ENCODE measurements around the gene LTF. TPM values are rescaled to one million over a fixed set of nuclear protein-coding genes. Genes with fewer than 3 reads are reported as not detected.
A peak's percentile ranks its signal among the peaks of the same experiment; 100 is the strongest.

Gene LTF
- total RNA-seq, 1 donor = 0.72 TPM

- Histone ChIP-seq H3K4me3 (ENCODE audit: insufficient read depth, low read length) (no peak overlapping the region), H3K27me3 (ENCODE audit: insufficient read depth, low read length) (peaks cover 49% of the 10 kb centered on the region)
- peak; percentile 72 for DNase-seq (ENCODE audit: insufficient read length, low spot score, missing footprints)
Observed at GRCh38 chr3:46462111-46462510, 2.6 kb downstream of the LTF start.

DNA sequence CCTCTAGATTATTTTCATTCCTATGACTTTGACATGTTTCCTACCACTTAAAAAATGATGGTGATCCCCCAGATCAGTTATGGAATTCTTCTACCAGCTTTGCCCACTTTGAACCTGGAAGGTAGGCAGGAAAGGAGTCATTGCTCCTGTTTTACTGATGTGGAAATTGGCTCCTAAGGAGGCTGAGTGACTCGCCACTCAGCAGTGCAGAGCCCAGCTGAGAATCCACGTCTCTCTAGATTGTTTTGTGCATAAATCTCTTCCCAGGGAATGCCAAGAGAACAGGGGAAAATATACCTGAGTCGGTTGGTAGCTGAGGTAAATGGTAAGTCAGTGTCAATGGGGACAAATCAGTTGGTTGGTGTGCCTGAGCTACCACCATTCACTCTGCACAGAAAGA lies 4.7 kb downstream of the LTF start:
- Histone ChIP-seq H3K4me2 (ENCODE audit: insufficient read depth, low read length) (no peak overlapping the region), H3K27me3 (ENCODE audit: insufficient read depth, low read length) (peaks cover 33% of the 10 kb centered on the region), H3K4me1 (ENCODE audit: insufficient read depth, low read length) (no peaks in the 10 kb centered on the region), H3K79me2 (ENCODE audit: insufficient read depth, low read length) (no peaks in the 10 kb centered on the region), H3K9me3 (ENCODE audit: low read depth, low read length) (no peaks in the 10 kb centered on the region), H2AFZ (ENCODE audit: low read length) (no peak overlapping the region), H4K20me1 (ENCODE audit: insufficient read depth, low read length) (no peaks in the 10 kb centered on the region), H3K27ac (ENCODE audit: low read depth, low read length) (no peak overlapping the region), H3K36me3 (ENCODE audit: insufficient read depth, low read length) (no peaks in the 10 kb centered on the region), H3K4me3 (ENCODE audit: insufficient read depth, low read length) (no peak overlapping the region)
- TF ChIP-seq, protein P1, sequence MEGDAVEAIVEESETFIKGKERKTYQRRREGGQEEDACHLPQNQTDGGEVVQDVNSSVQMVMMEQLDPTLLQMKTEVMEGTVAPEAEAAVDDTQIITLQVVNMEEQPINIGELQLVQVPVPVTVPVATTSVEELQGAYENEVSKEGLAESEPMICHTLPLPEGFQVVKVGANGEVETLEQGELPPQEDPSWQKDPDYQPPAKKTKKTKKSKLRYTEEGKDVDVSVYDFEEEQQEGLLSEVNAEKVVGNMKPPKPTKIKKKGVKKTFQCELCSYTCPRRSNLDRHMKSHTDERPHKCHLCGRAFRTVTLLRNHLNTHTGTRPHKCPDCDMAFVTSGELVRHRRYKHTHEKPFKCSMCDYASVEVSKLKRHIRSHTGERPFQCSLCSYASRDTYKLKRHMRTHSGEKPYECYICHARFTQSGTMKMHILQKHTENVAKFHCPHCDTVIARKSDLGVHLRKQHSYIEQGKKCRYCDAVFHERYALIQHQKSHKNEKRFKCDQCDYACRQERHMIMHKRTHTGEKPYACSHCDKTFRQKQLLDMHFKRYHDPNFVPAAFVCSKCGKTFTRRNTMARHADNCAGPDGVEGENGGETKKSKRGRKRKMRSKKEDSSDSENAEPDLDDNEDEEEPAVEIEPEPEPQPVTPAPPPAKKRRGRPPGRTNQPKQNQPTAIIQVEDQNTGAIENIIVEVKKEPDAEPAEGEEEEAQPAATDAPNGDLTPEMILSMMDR (IDR thresholded peaks at IDR 0.05; ENCODE audit: extremely low read depth, low read depth, low read length) = no peak
- DNase-seq (ENCODE audit: insufficient read length, low spot score, missing footprints) = no peak

More at GRCh38 chr3:46462111-46462510, 2.6 kb downstream of the LTF start:
- Histone ChIP-seq H4K20me1 (ENCODE audit: insufficient read depth, low read length) (no peaks in the 10 kb centered on the region), H3K79me2 (ENCODE audit: insufficient read depth, low read length) (no peaks in the 10 kb centered on the region), H3K4me1 (ENCODE audit: insufficient read depth, low read length) (no peaks in the 10 kb centered on the region), H3K36me3 (ENCODE audit: insufficient read depth, low read length) (no peaks in the 10 kb centered on the region), H2AFZ (ENCODE audit: low read length) (no peak overlapping the region), H3K9me3 (ENCODE audit: low read depth, low read length) (no peaks in the 10 kb centered on the region), H3K4me2 (ENCODE audit: insufficient read depth, low read length) (no peak overlapping the region), H3K27ac (ENCODE audit: low read depth, low read length) (no peak overlapping the region)
- TF ChIP-seq, protein P1 (IDR thresholded peaks at IDR 0.05; ENCODE audit: extremely low read depth, low read depth, low read length) = peak; percentile 33

- Histone ChIP-seq H4K20me1 (ENCODE audit: insufficient read depth, low read length) (no peaks in the 10 kb centered on the region), H3K9me3 (ENCODE audit: low read depth, low read length) (no peaks in the 10 kb centered on the region), H3K36me3 (ENCODE audit: insufficient read depth, low read length) (no peaks in the 10 kb centered on the region), H3K4me2 (ENCODE audit: insufficient read depth, low read length) (no peak overlapping the region), H3K4me3 (ENCODE audit: insufficient read depth, low read length) (no peak overlapping the region), H3K27me3 (ENCODE audit: insufficient read depth, low read length) (peaks cover 32% of the 10 kb centered on the region), H3K4me1 (ENCODE audit: insufficient read depth, low read length) (no peaks in the 10 kb centered on the region), H2AFZ (ENCODE audit: low read length) (no peak overlapping the region), H3K79me2 (ENCODE audit: insufficient read depth, low read length) (no peaks in the 10 kb centered on the region), H3K27ac (ENCODE audit: low read depth, low read length) (no peak overlapping the region)
- TF ChIP-seq, protein P1 (IDR thresholded peaks at IDR 0.05; ENCODE audit: extremely low read depth, low read depth, low read length) = no peak
- DNase-seq (ENCODE audit: insufficient read length, low spot score, missing footprints) = no peak
Observed at GRCh38 chr3:46456118-46456517, 8.6 kb downstream of the LTF start.

DNA sequence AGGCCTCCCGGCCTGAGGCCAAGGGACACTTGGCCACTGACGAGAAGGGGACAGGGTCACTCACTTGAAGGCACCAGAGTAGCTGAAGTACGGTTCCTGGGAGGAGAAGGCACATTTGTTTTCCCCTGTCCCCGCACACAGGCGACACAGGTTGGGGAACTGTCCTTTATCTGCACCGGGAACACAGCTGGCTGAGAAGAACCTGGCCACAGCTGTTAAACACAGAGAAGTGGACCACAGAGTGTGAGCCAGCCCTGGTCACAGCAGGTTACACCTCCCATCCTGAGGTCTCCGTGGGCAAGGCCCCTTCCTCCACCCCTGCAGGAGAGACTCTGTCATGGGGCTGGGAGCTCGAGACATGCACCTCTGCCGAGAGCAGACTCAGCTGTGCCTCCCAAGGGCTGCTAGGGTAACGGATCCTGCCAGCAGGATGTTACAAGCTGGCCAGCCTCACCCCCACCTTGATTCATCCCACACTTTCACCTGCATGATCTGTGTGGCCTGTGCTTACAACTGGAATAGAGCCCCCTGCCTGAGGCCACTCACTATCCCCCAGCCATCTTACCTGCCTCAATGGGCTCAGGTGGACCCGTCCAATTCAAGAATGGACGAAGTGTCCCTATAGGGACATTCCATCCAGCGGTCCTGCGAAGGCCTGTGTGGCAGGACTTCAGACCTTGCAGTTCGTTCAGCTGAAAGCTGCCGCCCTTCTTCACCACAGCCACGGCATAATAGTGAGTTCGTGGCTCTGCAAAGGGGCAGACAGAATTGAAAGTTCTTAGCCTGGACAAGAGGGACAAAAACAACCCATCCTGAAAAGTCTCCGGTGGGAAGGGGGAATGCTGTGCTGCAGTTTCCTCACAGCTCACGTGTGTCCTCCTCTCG lies 9.2 kb downstream of the LTF start:
- TF ChIP-seq, protein P1 (IDR thresholded peaks at IDR 0.05; ENCODE audit: extremely low read depth, low read depth, low read length) = no peak

More for the DNA sequence above, 9.2 kb downstream of the LTF start:
- Histone ChIP-seq H3K27ac (ENCODE audit: low read depth, low read length) (no peak overlapping the region), H3K79me2 (ENCODE audit: insufficient read depth, low read length) (no peaks in the 10 kb centered on the region), H3K4me3 (ENCODE audit: insufficient read depth, low read length) (no peak overlapping the region), H3K27me3 (ENCODE audit: insufficient read depth, low read length) (peaks cover 32% of the 10 kb centered on the region), H3K4me1 (ENCODE audit: insufficient read depth, low read length) (no peaks in the 10 kb centered on the region), H3K9me3 (ENCODE audit: low read depth, low read length) (no peaks in the 10 kb centered on the region), H3K4me2 (ENCODE audit: insufficient read depth, low read length) (no peak overlapping the region), H3K36me3 (ENCODE audit: insufficient read depth, low read length) (no peaks in the 10 kb centered on the region), H2AFZ (ENCODE audit: low read length) (no peak overlapping the region), H4K20me1 (ENCODE audit: insufficient read depth, low read length) (no peaks in the 10 kb centered on the region)
- no peak for DNase-seq (ENCODE audit: insufficient read length, low spot score, missing footprints)

Measured in osteoblast (primary cell).